ENCODE results near the gene IL21. TPM values are rescaled to one million over a fixed set of nuclear protein-coding genes. Genes with fewer than 3 reads are reported as not detected.

Gene IL21
- total RNA-seq, 1 experiment from 2014 or later, result not detected

- TF ChIP-seq ZNF232 (CRISPR knock-in tag; IDR thresholded peaks at IDR 0.05) (no peak), CREB1 (CRISPR knock-in tag; IDR thresholded peaks at IDR 0.05) (no peak)
These were observed 29.7 kb downstream of the IL21 start (continued) for GRCh38 chr4:122591196-122591595.

DNA sequence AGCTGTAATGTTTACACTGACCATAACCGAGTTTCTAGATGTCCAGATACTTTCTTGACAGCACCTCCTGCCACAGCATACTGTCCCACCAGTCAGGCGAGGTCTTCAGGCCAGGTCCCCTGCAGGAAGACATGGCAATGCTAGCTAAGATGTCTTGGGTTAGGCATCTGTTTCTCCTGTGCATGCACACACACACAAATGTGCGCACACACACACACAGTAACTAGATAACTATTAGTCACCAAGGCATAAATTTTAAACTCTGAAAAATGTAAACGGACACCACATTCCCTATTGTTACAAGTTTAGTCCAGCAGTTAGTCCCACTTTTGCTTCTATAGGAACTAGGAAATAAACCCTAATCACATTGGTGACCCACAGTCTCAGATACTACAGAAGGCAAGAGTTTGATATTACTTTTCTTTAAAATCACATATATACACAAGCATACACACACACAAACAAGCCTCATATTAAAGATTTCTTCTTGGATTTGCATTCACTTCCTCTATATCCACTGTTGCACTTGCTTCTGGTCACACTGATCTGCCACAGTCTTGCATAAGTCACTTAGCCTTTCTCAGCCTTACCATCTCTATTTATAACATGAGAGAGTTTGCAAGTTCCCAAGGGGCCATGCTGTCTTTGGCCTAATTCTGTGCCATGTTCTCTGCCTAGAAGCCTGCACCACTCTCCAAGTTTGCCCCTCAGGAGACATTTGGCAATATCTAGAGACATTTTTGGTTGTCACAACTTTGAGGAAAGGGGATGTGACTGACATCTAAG lies 32.2 kb downstream of the IL21 start:
- no peak for ATAC-seq
- H3K27me3 Mint-ChIP-seq (ENCODE audit: low read depth), result no peaks in the 10 kb centered on the region; the same call in 1 of the 2 replicates
- H3K27ac Mint-ChIP-seq, result no peak overlapping the region
- no peaks in the 10 kb centered on the region for H3K36me3 Mint-ChIP-seq
- TF ChIP-seq IRF1 (CRISPR knock-in tag; IDR thresholded peaks at IDR 0.05) (no peak), ZNF138 (CRISPR knock-in tag; conservative IDR thresholded peaks at IDR 0.05) (no peak), MXD4 (CRISPR knock-in tag; IDR thresholded peaks at IDR 0.05; ENCODE audit: borderline replicate concordance) (no peak), FOXP1 (CRISPR knock-in tag; IDR thresholded peaks at IDR 0.05; ENCODE audit: borderline replicate concordance) (no peak), ZMAT4 (CRISPR knock-in tag; IDR thresholded peaks at IDR 0.05) (no peak), ARID4B (CRISPR knock-in tag; IDR thresholded peaks at IDR 0.05; ENCODE audit: borderline replicate concordance) (no peak), ZNF263 (CRISPR knock-in tag; IDR thresholded peaks at IDR 0.05; ENCODE audit: low read depth) (no peak), SMAD3 (CRISPR knock-in tag; IDR thresholded peaks at IDR 0.05; ENCODE audit: borderline replicate concordance) (no peak), CTCF (IDR thresholded peaks at IDR 0.05) (no peak), ZNF219 (CRISPR knock-in tag; IDR thresholded peaks at IDR 0.05; ENCODE audit: borderline replicate concordance) (no peak), ZNF317 (CRISPR knock-in tag; IDR thresholded peaks at IDR 0.05; ENCODE audit: borderline replicate concordance, low read depth) (no peak), AR (CRISPR knock-in tag; IDR thresholded peaks at IDR 0.05) (no peak), MYBL2 (CRISPR knock-in tag; IDR thresholded peaks at IDR 0.05) (no peak), NFE2L1 (CRISPR knock-in tag; IDR thresholded peaks at IDR 0.05) (no peak), USF2 (CRISPR knock-in tag; IDR thresholded peaks at IDR 0.05) (no peak)
- TF ChIP-seq, protein P1, sequence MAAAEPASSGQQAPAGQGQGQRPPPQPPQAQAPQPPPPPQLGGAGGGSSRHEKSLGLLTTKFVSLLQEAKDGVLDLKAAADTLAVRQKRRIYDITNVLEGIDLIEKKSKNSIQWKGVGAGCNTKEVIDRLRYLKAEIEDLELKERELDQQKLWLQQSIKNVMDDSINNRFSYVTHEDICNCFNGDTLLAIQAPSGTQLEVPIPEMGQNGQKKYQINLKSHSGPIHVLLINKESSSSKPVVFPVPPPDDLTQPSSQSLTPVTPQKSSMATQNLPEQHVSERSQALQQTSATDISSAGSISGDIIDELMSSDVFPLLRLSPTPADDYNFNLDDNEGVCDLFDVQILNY (CRISPR knock-in tag; IDR thresholded peaks at IDR 0.05), result no peak
- TF ChIP-seq, protein P2, sequence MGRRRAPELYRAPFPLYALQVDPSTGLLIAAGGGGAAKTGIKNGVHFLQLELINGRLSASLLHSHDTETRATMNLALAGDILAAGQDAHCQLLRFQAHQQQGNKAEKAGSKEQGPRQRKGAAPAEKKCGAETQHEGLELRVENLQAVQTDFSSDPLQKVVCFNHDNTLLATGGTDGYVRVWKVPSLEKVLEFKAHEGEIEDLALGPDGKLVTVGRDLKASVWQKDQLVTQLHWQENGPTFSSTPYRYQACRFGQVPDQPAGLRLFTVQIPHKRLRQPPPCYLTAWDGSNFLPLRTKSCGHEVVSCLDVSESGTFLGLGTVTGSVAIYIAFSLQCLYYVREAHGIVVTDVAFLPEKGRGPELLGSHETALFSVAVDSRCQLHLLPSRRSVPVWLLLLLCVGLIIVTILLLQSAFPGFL (CRISPR knock-in tag; IDR thresholded peaks at IDR 0.05; ENCODE audit: borderline replicate concordance), result no peak
- TF ChIP-seq, protein P3, sequence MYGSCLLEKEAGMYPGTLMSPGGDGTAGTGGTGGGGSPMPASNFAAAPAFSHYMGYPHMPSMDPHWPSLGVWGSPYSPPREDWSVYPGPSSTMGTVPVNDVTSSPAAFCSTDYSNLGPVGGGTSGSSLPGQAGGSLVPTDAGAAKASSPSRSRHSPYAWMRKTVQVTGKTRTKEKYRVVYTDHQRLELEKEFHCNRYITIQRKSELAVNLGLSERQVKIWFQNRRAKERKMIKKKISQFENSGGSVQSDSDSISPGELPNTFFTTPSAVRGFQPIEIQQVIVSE (CRISPR knock-in tag; IDR thresholded peaks at IDR 0.05; ENCODE audit: borderline replicate concordance), result no peak
- DNase-seq (ENCODE audit: low spot score), result no peak
- no peaks in the 10 kb centered on the region for H3K4me1 Mint-ChIP-seq
- 0 out of 2 replicates have a peak, but pooled peaks cover 3% of the 10 kb centered on the region for H3K9me3 Mint-ChIP-seq
- ChIA-PET CTCF (interaction anchor here (0.8 kb wide), 1 partner anchor 11 kb away, joined by 3 read pairs; no protein-coding TSS in a partner anchor), POLR2A (no interaction called here)
- H3K4me3 Mint-ChIP-seq, result no peak overlapping the region
